Fibroblast of the conjunctiva (primary cell): Measurements from ENCODE around the gene HLCS.
"Not testable (repeated sequence)": the region's sequence is repeated elsewhere in the genome, so short reads cannot be mapped to it uniquely, and the experiment has no call there.

Source experiments
- DNase-seq: peaks from one replicate; pipeline ENCODE4 v3.0.0-alpha.2; 2010; ENCODE audit warnings: low read depth

The HLCS gene

GRCh38 chr21:36966066-36966820 lies at the start of gene HLCS:
Gene HLCS (minus strand): TSS chr21:36966669. CDS start chr21:36966638, 31 bp downstream.
- no peak for DNase-seq

GRCh38 chr21:37009740-37010341 lies 43.4 kb upstream of the HLCS start:
- DNase-seq, result peak; percentile 68

GRCh38 chr21:37008724-37009123 lies 42.3 kb upstream of the HLCS start:
- no peak for DNase-seq

- DNase-seq, result no peak
These were observed 40.2 kb upstream of the HLCS start, which contains the start of gene RIPPLY3 for GRCh38 chr21:37006486-37007291. Gene RIPPLY3 (plus strand): TSS chr21:37006702. CDS start chr21:37006773, 71 bp downstream.

- no peak for DNase-seq
These were observed 39.3 kb upstream of the HLCS start for GRCh38 chr21:37005548-37006485.

- DNase-seq, result not testable (repeated sequence)
These were observed 37.4 kb upstream of the HLCS start for GRCh38 chr21:37003917-37004316.

- not testable (repeated sequence) for DNase-seq
These were observed 36.4 kb upstream of the HLCS start for GRCh38 chr21:37002851-37003250.

GRCh38 chr21:37001441-37001840 lies 35.0 kb upstream of the HLCS start:
- DNase-seq, result no peak

- no peak for DNase-seq
These were observed 33.9 kb upstream of the HLCS start for GRCh38 chr21:37000381-37000780.

- DNase-seq, result no peak
These were observed 32.8 kb upstream of the HLCS start for GRCh38 chr21:36999131-36999898.

GRCh38 chr21:36995285-36995684 lies 28.8 kb upstream of the HLCS start:
- not testable (repeated sequence) for DNase-seq

- no peak for DNase-seq
These were observed 28.2 kb upstream of the HLCS start for GRCh38 chr21:36994501-36995158.

- DNase-seq, result no peak
These were observed 26.2 kb upstream of the HLCS start for GRCh38 chr21:36992671-36993070.

- DNase-seq, result no peak
These were observed 24.2 kb upstream of the HLCS start for GRCh38 chr21:36990508-36991205.

- DNase-seq, result peak; percentile 87
These were observed 23.4 kb upstream of the HLCS start for GRCh38 chr21:36989699-36990507.

GRCh38 chr21:36989199-36989698 lies 22.8 kb upstream of the HLCS start:
- not testable (repeated sequence) for DNase-seq

GRCh38 chr21:36988536-36988935 lies 22.1 kb upstream of the HLCS start:
- DNase-seq, result no peak

- no peak for DNase-seq
These were observed 21.4 kb upstream of the HLCS start for GRCh38 chr21:36987845-36988244.
